GM10266 (cell line): ENCODE results near the gene FIG4.
A peak's percentile ranks its signal among the peaks of the same experiment; 100 is the strongest.
"Not testable (repeated sequence)": the region's sequence is repeated elsewhere in the genome, so short reads cannot be mapped to it uniquely, and the experiment has no call there.

Experiments
- DNase-seq: peaks from one replicate; pipeline ENCODE4 v3.0.0; 2012; ENCODE audit errors: extremely low spot score
- TF ChIP-seq, protein P1 (sequence below): IDR thresholded peaks from 2 replicates; pipeline ENCODE4 v1.5.1; 2012; ENCODE audit warnings: mild to moderate bottlenecking, low read depth; ENCODE audit not compliant: control insufficient read depth, insufficient read depth; ENCODE audit errors: missing control alignments

Gene FIG4

DNA sequence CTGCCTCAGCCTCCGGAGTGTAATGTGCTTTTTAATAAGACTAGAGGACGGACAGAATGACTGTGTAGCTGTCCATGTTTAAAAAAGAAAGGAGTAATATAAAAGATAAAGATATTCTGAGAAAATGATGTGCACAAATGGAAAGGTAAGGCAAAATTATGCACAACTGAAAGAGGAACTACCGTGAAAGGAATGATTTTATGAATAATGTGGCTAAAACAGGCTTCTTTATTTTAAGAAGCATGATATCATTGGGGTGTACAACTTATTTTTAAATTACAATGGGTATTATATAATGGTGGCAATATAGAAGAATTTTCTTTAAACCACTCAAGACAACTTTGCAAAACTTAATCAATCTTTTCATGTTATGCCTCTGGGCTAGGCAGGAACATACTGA, 78.1 kb downstream of the FIG4 start:
- TF ChIP-seq, protein P1, sequence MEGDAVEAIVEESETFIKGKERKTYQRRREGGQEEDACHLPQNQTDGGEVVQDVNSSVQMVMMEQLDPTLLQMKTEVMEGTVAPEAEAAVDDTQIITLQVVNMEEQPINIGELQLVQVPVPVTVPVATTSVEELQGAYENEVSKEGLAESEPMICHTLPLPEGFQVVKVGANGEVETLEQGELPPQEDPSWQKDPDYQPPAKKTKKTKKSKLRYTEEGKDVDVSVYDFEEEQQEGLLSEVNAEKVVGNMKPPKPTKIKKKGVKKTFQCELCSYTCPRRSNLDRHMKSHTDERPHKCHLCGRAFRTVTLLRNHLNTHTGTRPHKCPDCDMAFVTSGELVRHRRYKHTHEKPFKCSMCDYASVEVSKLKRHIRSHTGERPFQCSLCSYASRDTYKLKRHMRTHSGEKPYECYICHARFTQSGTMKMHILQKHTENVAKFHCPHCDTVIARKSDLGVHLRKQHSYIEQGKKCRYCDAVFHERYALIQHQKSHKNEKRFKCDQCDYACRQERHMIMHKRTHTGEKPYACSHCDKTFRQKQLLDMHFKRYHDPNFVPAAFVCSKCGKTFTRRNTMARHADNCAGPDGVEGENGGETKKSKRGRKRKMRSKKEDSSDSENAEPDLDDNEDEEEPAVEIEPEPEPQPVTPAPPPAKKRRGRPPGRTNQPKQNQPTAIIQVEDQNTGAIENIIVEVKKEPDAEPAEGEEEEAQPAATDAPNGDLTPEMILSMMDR, result no peak
- peak; percentile 25 for DNase-seq

DNA sequence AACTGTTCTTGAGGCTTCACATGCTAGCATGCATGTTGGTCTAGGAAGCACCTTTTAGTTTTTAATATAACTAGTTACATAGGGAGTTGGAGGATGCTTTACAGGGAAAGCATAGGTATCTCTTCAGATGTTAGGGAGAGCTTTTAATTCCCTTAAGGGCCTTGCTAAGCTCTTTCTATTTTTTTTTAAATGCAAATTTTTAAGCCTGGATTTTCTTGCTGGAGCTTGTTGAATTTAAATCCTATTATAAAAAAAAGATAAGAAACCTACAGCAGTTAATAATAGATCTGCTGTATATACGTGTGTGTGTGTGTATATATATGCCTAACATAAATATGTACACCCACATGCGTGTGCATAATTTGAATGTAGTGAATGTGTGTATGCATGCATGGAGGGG, 79.0 kb downstream of the FIG4 start:
- no peak for DNase-seq
- TF ChIP-seq, protein P1, result no peak

DNA sequence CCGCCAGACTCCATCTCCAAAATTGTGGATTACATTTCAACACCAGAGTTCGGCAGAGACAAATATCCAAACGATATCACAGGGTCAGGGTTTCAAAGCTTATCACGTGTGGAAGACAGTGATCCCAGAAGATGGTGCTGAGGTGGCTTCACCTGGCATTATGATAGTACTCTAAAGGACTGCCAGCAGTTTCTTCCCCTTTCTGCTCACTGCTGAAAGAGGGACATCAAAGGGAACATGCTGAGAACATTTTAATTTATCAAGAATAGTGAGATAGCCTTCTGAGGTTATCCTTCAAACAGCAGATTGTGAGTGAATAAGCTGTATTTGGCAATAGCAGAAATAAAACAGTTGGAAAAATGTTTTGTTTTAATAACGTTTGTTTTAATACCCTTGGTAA, 79.7 kb downstream of the FIG4 start:
- TF ChIP-seq, protein P1, result no peak
- DNase-seq, result no peak

DNA sequence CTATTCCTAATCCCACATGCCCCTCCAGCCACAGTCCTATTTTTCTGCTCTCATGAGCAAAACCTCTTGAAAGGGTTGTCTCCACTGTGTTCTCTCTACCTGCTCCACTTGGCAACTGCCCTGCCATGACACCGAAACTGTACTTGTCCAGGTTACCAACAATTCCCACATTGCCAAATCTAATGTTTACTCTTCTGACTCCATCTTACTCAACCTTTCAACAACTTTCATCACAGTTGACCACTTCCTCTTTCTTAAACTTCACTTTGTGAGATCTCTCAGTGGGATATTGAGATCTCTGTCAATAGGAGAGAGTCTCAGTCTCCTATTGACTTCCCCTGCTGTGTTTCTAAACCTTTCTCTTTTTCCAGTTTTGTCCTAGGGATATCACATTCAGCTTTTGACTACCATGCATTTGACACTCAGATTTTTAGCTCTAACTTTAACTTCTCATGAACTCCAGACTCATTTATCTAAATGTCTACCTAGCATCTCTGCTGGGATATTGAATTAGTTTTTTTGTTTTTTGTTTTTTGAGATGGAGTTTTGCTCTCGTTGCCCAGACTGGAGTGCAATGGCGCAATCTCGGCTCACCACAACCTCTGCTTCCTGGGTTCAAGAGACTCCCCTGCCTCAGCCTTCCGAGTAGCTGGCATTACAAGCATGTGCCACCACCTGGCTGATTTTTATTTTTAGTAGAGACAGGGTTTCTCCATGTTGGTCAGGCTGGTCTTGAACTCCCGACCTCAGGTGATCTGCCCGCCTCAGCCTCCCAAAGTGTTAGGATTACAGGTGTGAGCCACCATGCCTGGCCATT, 81.1 kb downstream of the FIG4 start:
- DNase-seq, result not testable (repeated sequence)

DNA sequence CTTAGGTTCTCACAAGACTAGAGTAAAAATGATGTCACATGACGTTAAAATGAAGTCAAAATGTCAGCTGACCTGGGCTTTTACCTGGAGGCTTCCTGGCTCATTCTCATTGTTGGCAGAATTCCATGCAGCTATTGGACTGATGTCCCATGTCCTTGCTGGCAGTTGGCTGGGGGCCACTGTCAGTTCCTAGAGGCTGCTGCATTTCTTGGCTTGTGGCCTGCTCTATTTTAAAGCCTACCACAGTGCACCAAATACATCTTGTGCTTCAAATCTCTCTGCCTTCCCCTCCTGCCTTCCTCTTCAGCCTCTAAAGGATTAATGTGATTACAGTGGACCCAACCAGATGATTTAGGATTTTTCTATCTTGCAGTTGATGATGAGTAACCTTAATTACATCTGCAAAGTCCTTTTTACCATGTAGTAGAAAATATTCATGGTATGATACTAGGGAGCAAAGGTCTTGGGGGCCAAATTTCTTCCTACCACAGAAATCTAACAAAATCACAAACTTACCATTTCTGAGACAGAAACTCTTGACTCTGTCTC, 81.9 kb downstream of the FIG4 start:
- TF ChIP-seq, protein P1, result no peak
- no peak for DNase-seq

DNA sequence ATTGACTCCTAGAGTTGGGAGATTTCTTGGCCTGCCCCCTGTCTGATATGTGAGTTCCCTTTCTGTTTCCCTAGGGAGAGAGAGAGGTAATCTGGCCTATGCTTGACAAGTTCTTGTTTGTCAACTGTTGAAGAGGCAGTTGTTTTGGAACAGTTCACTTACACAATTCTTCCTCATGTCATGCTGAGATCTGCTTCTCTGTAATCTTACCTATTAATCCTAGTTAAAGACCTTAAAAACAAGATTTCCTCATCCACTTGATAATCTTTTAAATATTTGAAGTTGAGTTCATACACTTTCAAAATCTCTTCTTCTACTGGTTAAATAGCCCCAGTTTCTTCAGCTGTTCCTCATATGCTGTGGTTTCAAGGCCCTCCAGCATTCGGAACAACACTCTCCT, 89.9 kb downstream of the FIG4 start:
- no peak for DNase-seq
- TF ChIP-seq, protein P1, result no peak

DNA sequence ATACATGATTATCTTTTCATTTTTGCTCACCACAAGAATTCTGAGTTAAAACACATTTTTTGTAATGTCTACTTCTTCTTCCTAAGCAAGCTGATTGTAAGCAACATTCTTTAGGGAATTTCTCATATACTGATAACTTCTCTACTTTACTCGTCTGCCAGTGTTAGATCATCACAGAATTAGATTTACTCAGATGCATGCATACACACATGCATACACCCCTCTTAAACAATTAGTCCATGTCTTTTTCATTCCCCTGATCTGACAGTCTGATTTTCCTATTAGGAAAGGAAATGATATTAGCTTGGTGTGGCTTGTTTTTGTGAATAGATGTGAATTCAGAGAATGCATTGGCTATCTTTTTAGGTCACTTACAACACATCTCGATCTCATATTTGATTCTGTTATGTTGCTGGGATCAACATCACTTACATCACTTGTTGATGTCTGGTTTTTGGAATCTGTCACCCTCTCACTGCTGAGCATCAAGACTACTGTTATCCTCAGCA, 91.4 kb downstream of the FIG4 start:
- DNase-seq, result no peak
- TF ChIP-seq, protein P1, result no peak
